HepG2 (cell line): Measurements from ENCODE around the gene RPS25. TPM values are rescaled to one million over a fixed set of nuclear protein-coding genes. Genes with fewer than 3 reads are reported as not detected.

Experiments
- HNF4A ChIP-seq: sonication (generic); formaldehyde crosslinking; IDR thresholded peaks from 2 replicates; pipeline ENCODE4 v1.4.0; 2020; ENCODE audit warnings: missing genetic modification reagents
- HOXA5 ChIP-seq: sonication (generic); formaldehyde crosslinking; IDR thresholded peaks from 2 replicates; pipeline ENCODE4 v1.4.0; 2020; ENCODE audit warnings: missing genetic modification reagents
- KAT8 ChIP-seq: IDR thresholded peaks from 2 replicates; pipeline ENCODE4 v1.6.1; 2016; ENCODE audit warnings: missing genetic modification reagents, missing compliant biosample characterization
- NR3C1 ChIP-seq: sonication (generic); formaldehyde crosslinking; IDR thresholded peaks from 2 replicates; pipeline ENCODE4 v1.4.0; 2020; ENCODE audit warnings: missing genetic modification reagents
- SAP130 ChIP-seq: IDR thresholded peaks from 2 replicates; pipeline ENCODE4 v1.6.1; 2016; ENCODE audit warnings: low read depth
- TAF1 ChIP-seq: sonication (generic); formaldehyde crosslinking; IDR thresholded peaks from 2 replicates; pipeline ENCODE4 v1.4.0; 2020; ENCODE audit warnings: missing genetic modification reagents
- TMF1 ChIP-seq: sonication (generic); formaldehyde crosslinking; IDR thresholded peaks from 2 replicates; pipeline ENCODE4 v1.8.1; 2022; ENCODE audit warnings: low read depth, missing genetic modification reagents
- TSC22D2 ChIP-seq: sonication (generic); formaldehyde crosslinking; IDR thresholded peaks from 2 replicates; pipeline ENCODE4 v1.5.1; 2020; ENCODE audit warnings: missing genetic modification reagents, mild to moderate bottlenecking, borderline replicate concordance
- ZFP1 ChIP-seq: IDR thresholded peaks from 2 replicates; pipeline ENCODE4 v1.6.1; 2016
- ZFX ChIP-seq: sonication (generic); formaldehyde crosslinking; IDR thresholded peaks from 2 replicates; pipeline ENCODE4 v1.4.0; 2020; ENCODE audit warnings: mild to moderate bottlenecking, low read depth, missing genetic modification reagents, moderate library complexity
- ZNF253 ChIP-seq: sonication (generic); formaldehyde crosslinking; IDR thresholded peaks from 2 replicates; pipeline ENCODE4 v1.8.0; 2022; ENCODE audit warnings: mild to moderate bottlenecking, missing genetic modification reagents, borderline replicate concordance
- ZNF790 ChIP-seq: sonication (generic); formaldehyde crosslinking; IDR thresholded peaks from 2 replicates; pipeline ENCODE4 v1.8.0; 2022; ENCODE audit warnings: missing genetic modification reagents, mild to moderate bottlenecking, borderline replicate concordance
- polyA plus RNA-seq, 8 experiments: library from polyadenylated mRNA; depleted of rRNA in 3 of 8; stranded (reverse) in 7 of 8; unstranded in 1 of 8; fragments of >200 nt; fragmentation: Illumina TruSeq in 4 of 8; extraction: Trizol in 4 of 8; gene quantifications; 2 replicates each; pipeline versions ENCODE4 v1.2.1 to v1.2.3, GENCODE V29; 2011 to 2016; ENCODE audit warnings: low read depth in 4 of 8, missing spikeins in 1 of 8, mixed read lengths in 1 of 8; ENCODE audit not compliant: insufficient read depth in 1 of 8
- total RNA-seq, 5 experiments: library from RNA; depleted of rRNA; stranded (reverse); fragments of >200 nt; fragmentation: Illumina TruSeq; extraction: Trizol; gene quantifications; 2 replicates each; pipeline ENCODE4 v1.2.3, GENCODE V29; 2016; ENCODE audit warnings: low read depth in 1 of 5
- TF ChIP-seq, protein P1 (sequence below): sonication (generic); formaldehyde crosslinking; IDR thresholded peaks from 2 replicates; pipeline ENCODE4 v1.8.1; 2022; ENCODE audit warnings: low read depth, mild to moderate bottlenecking, missing genetic modification reagents
- TF ChIP-seq, protein P2 (sequence below): sonication (generic); formaldehyde crosslinking; IDR thresholded peaks from 2 replicates; pipeline ENCODE4 v1.4.0; 2020; ENCODE audit warnings: missing genetic modification reagents, mild to moderate bottlenecking, borderline replicate concordance
- TF ChIP-seq, protein P3 (sequence below): sonication (generic); formaldehyde crosslinking; IDR thresholded peaks from 2 replicates; pipeline ENCODE4 v1.5.0; 2020; ENCODE audit warnings: mild to moderate bottlenecking, missing genetic modification reagents, moderate library complexity
- TF ChIP-seq, protein P4 (sequence below): sonication (generic); formaldehyde crosslinking; IDR thresholded peaks from 2 replicates; pipeline ENCODE4 v1.5.1; 2020; ENCODE audit warnings: mild to moderate bottlenecking, missing genetic modification reagents
- TF ChIP-seq, protein P5 (sequence below): sonication (generic); formaldehyde crosslinking; conservative IDR thresholded peaks from 2 replicates; pipeline ENCODE4 v1.8.1; 2023; ENCODE audit warnings: missing genetic modification reagents

Gene RPS25
- total and polyA plus RNA-seq, 2 of the 13 experiments (the other 11 are each of a cell fraction or from before 2014, with no cell fraction given), result 839 to 1,415 TPM

DNA sequence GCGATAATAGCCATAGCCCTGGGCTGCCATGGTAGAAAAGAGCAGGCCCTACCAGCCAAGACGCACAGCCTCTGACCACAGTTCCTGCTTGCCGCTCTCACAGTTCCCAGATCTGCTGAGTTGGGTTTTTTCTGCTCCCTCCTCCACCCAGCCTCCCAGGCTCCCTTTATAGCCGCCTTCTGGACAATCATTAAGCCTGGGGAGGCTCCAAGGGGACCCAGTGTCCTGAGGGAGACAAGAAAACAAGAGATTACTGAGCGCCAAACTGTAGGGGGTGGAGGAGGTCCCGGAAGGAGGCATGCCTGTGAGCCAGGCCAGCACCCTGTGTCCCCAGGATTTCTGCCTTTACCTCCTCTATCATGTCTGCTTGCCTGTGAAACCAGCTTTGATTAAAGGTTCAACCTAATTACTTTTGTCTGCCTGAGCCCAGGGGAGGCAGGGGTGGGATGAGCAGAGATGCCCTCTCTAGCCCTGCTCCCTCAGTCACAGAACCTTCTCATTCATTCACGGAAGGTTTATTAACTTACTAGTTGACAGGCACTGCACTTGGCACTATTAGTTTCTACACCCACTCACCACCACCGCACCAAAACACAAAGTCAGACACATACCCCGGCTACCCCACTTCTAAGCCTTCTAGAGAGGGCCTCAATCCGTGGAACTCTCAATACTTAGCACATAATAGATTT is 11.3 kb upstream of the RPS25 start (continued):
- TF ChIP-seq, protein P1, sequence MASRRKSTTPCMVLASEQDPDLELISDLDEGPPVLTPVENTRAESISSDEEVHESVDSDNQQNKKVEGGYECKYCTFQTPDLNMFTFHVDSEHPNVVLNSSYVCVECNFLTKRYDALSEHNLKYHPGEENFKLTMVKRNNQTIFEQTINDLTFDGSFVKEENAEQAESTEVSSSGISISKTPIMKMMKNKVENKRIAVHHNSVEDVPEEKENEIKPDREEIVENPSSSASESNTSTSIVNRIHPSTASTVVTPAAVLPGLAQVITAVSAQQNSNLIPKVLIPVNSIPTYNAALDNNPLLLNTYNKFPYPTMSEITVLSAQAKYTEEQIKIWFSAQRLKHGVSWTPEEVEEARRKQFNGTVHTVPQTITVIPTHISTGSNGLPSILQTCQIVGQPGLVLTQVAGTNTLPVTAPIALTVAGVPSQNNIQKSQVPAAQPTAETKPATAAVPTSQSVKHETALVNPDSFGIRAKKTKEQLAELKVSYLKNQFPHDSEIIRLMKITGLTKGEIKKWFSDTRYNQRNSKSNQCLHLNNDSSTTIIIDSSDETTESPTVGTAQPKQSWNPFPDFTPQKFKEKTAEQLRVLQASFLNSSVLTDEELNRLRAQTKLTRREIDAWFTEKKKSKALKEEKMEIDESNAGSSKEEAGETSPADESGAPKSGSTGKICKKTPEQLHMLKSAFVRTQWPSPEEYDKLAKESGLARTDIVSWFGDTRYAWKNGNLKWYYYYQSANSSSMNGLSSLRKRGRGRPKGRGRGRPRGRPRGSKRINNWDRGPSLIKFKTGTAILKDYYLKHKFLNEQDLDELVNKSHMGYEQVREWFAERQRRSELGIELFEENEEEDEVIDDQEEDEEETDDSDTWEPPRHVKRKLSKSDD (CRISPR knock-in tag), result no peak; the same call in 1 of the 2 replicates
- TF ChIP-seq NR3C1 (no peak), TAF1 (CRISPR knock-in tag) (peak; percentile 62; the same call in 1 of the 2 replicates), ZNF253 (CRISPR knock-in tag) (no peak), TSC22D2 (peak; percentile 26; the same call in 1 of the 2 replicates), ZFP1 (CRISPR knock-in tag) (no peak), SAP130 (CRISPR knock-in tag) (peak; percentile 92), TMF1 (CRISPR knock-in tag) (no peak), KAT8 (CRISPR knock-in tag) (peak; percentile 69), ZNF790 (CRISPR knock-in tag) (no peak), ZFX (CRISPR knock-in tag) (peak; percentile 76), HOXA5 (CRISPR knock-in tag) (no peak), HNF4A (CRISPR knock-in tag) (no peak; the same call in 1 of the 2 replicates)
- TF ChIP-seq, protein P2, sequence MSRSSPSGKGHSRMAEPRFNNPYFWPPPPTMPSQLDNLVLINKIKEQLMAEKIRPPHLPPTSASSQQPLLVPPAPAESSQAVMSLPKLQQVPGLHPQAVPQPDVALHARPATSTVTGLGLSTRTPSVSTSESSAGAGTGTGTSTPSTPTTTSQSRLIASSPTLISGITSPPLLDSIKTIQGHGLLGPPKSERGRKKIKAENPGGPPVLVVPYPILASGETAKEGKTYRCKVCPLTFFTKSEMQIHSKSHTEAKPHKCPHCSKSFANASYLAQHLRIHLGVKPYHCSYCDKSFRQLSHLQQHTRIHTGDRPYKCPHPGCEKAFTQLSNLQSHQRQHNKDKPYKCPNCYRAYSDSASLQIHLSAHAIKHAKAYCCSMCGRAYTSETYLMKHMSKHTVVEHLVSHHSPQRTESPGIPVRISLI (CRISPR knock-in tag), result peak; percentile 56; the same call in 1 of the 2 replicates
- TF ChIP-seq, protein P3, sequence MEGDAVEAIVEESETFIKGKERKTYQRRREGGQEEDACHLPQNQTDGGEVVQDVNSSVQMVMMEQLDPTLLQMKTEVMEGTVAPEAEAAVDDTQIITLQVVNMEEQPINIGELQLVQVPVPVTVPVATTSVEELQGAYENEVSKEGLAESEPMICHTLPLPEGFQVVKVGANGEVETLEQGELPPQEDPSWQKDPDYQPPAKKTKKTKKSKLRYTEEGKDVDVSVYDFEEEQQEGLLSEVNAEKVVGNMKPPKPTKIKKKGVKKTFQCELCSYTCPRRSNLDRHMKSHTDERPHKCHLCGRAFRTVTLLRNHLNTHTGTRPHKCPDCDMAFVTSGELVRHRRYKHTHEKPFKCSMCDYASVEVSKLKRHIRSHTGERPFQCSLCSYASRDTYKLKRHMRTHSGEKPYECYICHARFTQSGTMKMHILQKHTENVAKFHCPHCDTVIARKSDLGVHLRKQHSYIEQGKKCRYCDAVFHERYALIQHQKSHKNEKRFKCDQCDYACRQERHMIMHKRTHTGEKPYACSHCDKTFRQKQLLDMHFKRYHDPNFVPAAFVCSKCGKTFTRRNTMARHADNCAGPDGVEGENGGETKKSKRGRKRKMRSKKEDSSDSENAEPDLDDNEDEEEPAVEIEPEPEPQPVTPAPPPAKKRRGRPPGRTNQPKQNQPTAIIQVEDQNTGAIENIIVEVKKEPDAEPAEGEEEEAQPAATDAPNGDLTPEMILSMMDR (CRISPR knock-in tag), result peak; percentile 28
- TF ChIP-seq, protein P4, sequence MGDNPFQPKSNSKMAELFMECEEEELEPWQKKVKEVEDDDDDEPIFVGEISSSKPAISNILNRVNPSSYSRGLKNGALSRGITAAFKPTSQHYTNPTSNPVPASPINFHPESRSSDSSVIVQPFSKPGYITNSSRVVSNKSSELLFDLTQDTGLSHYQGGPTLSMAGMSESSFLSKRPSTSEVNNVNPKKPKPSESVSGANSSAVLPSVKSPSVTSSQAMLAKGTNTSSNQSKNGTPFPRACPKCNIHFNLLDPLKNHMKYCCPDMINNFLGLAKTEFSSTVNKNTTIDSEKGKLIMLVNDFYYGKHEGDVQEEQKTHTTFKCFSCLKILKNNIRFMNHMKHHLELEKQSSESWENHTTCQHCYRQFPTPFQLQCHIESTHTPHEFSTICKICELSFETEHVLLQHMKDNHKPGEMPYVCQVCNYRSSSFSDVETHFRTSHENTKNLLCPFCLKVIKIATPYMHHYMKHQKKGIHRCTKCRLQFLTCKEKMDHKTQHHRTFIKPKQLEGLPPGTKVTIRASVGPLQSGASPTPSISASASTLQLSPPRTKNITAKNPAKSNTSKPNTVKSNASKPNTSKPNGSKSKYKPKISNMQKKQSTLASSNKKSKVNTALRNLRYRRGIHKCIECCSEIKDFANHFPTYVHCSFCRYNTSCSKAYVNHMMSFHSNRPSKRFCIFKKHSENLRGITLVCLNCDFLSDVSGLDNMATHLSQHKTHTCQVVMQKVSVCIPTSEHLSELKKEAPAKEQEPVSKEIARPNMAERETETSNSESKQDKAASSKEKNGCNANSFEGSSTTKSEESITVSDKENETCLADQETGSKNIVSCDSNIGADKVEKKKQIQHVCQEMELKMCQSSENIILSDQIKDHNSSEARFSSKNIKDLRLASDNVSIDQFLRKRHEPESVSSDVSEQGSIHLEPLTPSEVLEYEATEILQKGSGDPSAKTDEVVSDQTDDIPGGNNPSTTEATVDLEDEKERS (CRISPR knock-in tag), result no peak
- TF ChIP-seq, protein P5, sequence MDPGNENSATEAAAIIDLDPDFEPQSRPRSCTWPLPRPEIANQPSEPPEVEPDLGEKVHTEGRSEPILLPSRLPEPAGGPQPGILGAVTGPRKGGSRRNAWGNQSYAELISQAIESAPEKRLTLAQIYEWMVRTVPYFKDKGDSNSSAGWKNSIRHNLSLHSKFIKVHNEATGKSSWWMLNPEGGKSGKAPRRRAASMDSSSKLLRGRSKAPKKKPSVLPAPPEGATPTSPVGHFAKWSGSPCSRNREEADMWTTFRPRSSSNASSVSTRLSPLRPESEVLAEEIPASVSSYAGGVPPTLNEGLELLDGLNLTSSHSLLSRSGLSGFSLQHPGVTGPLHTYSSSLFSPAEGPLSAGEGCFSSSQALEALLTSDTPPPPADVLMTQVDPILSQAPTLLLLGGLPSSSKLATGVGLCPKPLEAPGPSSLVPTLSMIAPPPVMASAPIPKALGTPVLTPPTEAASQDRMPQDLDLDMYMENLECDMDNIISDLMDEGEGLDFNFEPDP (CRISPR knock-in tag), result no peak
